A673 (cell line): ENCODE measurements around the gene CRB2. TPM values are rescaled to one million over a fixed set of nuclear protein-coding genes. Genes with fewer than 3 reads are reported as not detected.

Experiments used
- BruUV-seq: library from RNA; stranded (reverse); fragments of 400-500 nt; replicated peaks from 2 replicates; lab custom pipeline; 2021; lab: Mats Ljungman, UMichigan
- CTCF ChIA-PET: fragments of 300-600 bp; sonication (Branson Sonifier 250); formaldehyde crosslinking; loops from one replicate; lab custom pipeline; 2022; ENCODE audit warnings: antibody characterized with exemption; lab: Charles Lee
- POLR2A ChIA-PET: fragments of 300-600 bp; sonication (Branson Sonifier 250); formaldehyde crosslinking; loops from one replicate; lab custom pipeline; 2022; ENCODE audit warnings: antibody characterized with exemption; ENCODE audit not compliant: low non-redundant PET; lab: Charles Lee
- DNase-seq: peaks from one replicate; pipeline ENCODE4 v3.0.0-alpha.2; 2015; ENCODE audit warnings: low spot score
- H3K27ac ChIP-seq: fragments of 200-600 bp; sonication (generic); 2 replicates; pipeline ENCODE4 v1.5.1; 2016; ENCODE audit warnings: mixed run types, low read depth, mild to moderate bottlenecking, mixed read lengths, antibody characterized with exemption, low read length; ENCODE audit not compliant: poor library complexity, severe bottlenecking
- H3K27me3 ChIP-seq: fragments of 200-600 bp; sonication (generic); replicated peaks from 2 replicates; pipeline ENCODE4 v1.6.1; 2017; ENCODE audit warnings: mixed run types, low read depth, mild to moderate bottlenecking, mixed read lengths, antibody characterized with exemption, low read length; ENCODE audit not compliant: insufficient read depth, poor library complexity
- H3K36me3 ChIP-seq: fragments of 200-600 bp; sonication (generic); 2 replicates; pipeline ENCODE4 v1.6.1; 2016; ENCODE audit warnings: mixed run types, mild to moderate bottlenecking, mixed read lengths, antibody characterized with exemption, low read length; ENCODE audit not compliant: insufficient read depth, poor library complexity, severe bottlenecking
- H3K4me1 ChIP-seq: fragments of 200-600 bp; sonication (generic); 2 replicates; pipeline ENCODE4 v1.6.1; 2017; ENCODE audit warnings: mixed run types, mild to moderate bottlenecking, mixed read lengths, antibody characterized with exemption, low read length; ENCODE audit not compliant: insufficient read depth, poor library complexity, severe bottlenecking
- H3K4me3 ChIP-seq: fragments of 200-600 bp; sonication (generic); 2 replicates; pipeline ENCODE4 v1.5.1; 2016; ENCODE audit warnings: low read depth, mixed run types, mild to moderate bottlenecking, mixed read lengths, low read length; ENCODE audit not compliant: poor library complexity, severe bottlenecking
- H3K9me3 ChIP-seq: fragments of 200-600 bp; sonication (generic); 2 replicates; pipeline ENCODE4 v1.6.1; 2016; ENCODE audit warnings: mixed run types, low read depth, mild to moderate bottlenecking, mixed read lengths, antibody characterized with exemption, low read length; ENCODE audit not compliant: poor library complexity, severe bottlenecking
- CTCF ChIP-seq: fragments of 300-800, 200-600 bp; sonication (generic); conservative IDR thresholded peaks from 2 replicates; pipeline ENCODE4 v1.5.1; 2017; ENCODE audit warnings: low read depth, mild to moderate bottlenecking, antibody characterized with exemption, low read length, moderate library complexity, mixed read lengths
- EZH2 ChIP-seq: fragments of 200-600 bp; sonication (generic); IDR thresholded peaks from 2 replicates; pipeline ENCODE4 v1.6.1; 2017; ENCODE audit warnings: borderline replicate concordance, low read depth, mild to moderate bottlenecking, mixed read lengths, antibody characterized with exemption, low read length; ENCODE audit not compliant: poor library complexity, severe bottlenecking
- intact Hi-C: fragments of 100-400 bp; cut with micrococcal nuclease; formaldehyde crosslinking; loops from one replicate; pipeline ENCODE4 v1.10.0; 2022; ENCODE audit not compliant: unreplicated experiment
- total RNA-seq: library from RNA; stranded (reverse); gene quantifications from 2 replicates; pipeline ENCODE4 v1.2.3, GENCODE V29; 2021

Gene CRB2
- total RNA-seq, 1 experiment from 2014 or later, result 0.47 TPM

- BruUV-seq, result no TSS peak
- ChIA-PET CTCF (interaction anchor here (0.5 to 0.9 kb wide), 4 partner anchors 24 to 242 kb away, joined by 3 to 7 read pairs (median 6); no protein-coding TSS in a partner anchor), POLR2A (no interaction called here)
- peak; percentile 70 for DNase-seq
- intact Hi-C loops, result loop anchor here (1.0 to 5.0 kb wide), 2 partner anchors 31 to 542 kb away; no protein-coding TSS in a partner anchor
- TF ChIP-seq EZH2 (no peak), CTCF (peak; percentile 94)
- H3K4me1 ChIP-seq, result peaks cover 15% of the 10 kb centered on the region
- no peak overlapping the region for H3K4me3 ChIP-seq
- no peaks in the 10 kb centered on the region for H3K9me3 ChIP-seq
- H3K27me3 ChIP-seq, result no peaks in the 10 kb centered on the region
- no peaks in the 10 kb centered on the region for H3K36me3 ChIP-seq
- no peak overlapping the region for H3K27ac ChIP-seq
These were observed 1.9 kb upstream of the CRB2 start for GRCh38 chr9:123353984-123354591.

GRCh38 chr9:123354806-123355508 lies 1.0 kb upstream of the CRB2 start:
- intact Hi-C loops, result loop anchor here (1.0 to 5.0 kb wide), 2 partner anchors 30 to 543 kb away; no protein-coding TSS in a partner anchor
- TF ChIP-seq CTCF (no peak), EZH2 (no peak)
- no peak overlapping the region for H3K4me3 ChIP-seq
- POLR2A ChIA-PET, result no interaction called here
- no peak for DNase-seq
- no peak overlapping the region for H3K27ac ChIP-seq
- H3K36me3 ChIP-seq, result no peaks in the 10 kb centered on the region
- no peaks in the 10 kb centered on the region for H3K27me3 ChIP-seq
- H3K4me1 ChIP-seq, result peaks cover 11% of the 10 kb centered on the region
- no peaks in the 10 kb centered on the region for H3K9me3 ChIP-seq
- CTCF ChIA-PET, result interaction anchor here (0.5 to 0.9 kb wide), 2 partner anchors 31 to 47 kb away, joined by 3 to 4 read pairs; no protein-coding TSS in a partner anchor
- BruUV-seq, result no TSS peak

- peaks cover 8% of the 10 kb centered on the region for H3K4me1 ChIP-seq
- no TSS peak for BruUV-seq
- H3K4me3 ChIP-seq, result no peak overlapping the region
- intact Hi-C loops, result no loop called here
- no peak for DNase-seq
- ChIA-PET POLR2A (no interaction called here), CTCF (no interaction called here)
- no peaks in the 10 kb centered on the region for H3K36me3 ChIP-seq
- H3K27ac ChIP-seq, result no peak overlapping the region
- H3K9me3 ChIP-seq, result no peaks in the 10 kb centered on the region
- H3K27me3 ChIP-seq, result no peaks in the 10 kb centered on the region
- TF ChIP-seq CTCF, result no peak
- no peak for TF ChIP-seq EZH2
These were observed 1.1 kb downstream of the CRB2 start for GRCh38 chr9:123356851-123357742.
